Stimulated activated CD4-positive, alpha-beta T cell treated with anti-CD3 and anti-CD28 coated beads, Interleukin-1b, Interleukin-23, amount 100 ng/mL, for 24 hours (primary cell): ENCODE data around the gene PEX10.

Experiments used
- DNase-seq, 4 experiments: peaks; one replicate each; pipeline ENCODE4 v3.0.0-alpha.2; 2020; ENCODE audit warnings: low read depth in 4 of 4, low spot score in 1 of 4

The PEX10 gene

GRCh38 chr1:2405588-2406295, 6.6 kb downstream of the PEX10 start:
- no peak for DNase-seq

DNA sequence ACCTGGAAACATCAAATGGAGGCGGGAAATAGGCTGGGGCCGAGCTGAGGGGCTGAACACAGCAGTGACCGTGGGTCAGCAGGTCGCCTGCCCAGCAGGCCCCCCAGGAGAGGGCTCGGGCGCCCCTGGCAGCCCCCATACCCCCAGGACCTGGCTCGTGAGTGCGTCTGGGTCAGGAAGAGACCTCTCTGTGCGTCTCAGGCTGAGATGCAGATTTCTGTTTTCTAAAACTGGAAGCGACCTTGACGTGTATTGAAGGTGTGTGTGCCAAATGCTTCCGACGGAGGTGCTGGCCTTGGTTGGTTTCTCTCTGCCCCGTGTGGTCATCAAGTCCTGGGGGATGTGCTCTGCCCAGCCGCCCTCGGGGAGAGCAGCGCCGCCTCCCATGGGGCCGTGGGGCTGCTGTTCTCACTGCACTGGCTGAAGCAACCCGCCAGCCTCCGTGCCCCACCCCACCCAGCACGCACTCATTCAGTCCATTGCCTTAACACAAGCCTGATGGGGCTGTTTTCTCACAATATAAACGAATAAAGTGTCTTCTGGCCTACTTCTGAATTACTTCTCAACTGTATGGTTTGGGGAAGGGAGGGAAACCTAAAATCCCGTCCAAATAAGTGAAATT, 7.4 kb downstream of the PEX10 start:
- no peak for DNase-seq

DNA sequence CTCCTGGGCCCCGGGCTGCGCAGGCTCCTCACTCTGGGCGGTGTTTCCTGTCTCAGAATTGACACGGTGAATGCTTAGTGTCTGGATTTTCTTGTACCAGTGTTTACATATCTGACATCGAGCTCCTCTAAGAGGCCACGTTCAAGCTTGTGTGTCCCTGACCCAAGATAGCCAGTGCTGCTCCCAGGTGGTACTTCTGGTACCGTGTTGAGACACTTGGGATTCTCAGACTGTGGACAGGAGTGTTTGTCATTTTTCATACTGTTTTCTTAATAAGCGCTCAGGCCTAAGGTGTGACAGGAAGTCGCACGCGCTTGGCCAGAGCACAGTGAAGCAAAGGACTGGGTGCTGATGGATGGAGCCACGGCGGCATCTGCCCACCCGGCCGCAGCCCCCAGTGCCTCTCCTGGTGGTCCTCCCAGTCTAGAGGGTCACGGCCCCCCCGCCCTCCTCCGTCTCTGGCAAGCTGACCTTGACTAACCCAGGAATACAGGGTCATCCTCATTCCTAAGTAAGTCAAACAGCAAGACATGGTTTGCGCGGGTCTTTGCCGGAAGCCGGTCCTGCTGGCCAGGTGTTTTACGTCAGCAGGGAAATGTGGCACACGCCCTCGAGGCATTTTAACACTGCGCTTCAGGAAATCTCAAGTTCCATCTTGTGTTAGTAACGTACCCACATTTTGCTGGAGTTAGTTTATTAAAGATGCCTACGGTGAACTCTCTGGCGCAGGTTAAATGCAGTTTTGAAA, 8.0 kb downstream of the PEX10 start:
- DNase-seq, result no peak

GRCh38 chr1:2403273-2403672, 9.1 kb downstream of the PEX10 start:
- DNase-seq, result no peak

GRCh38 chr1:2402420-2402819, 9.9 kb downstream of the PEX10 start:
- no peak for DNase-seq

DNA sequence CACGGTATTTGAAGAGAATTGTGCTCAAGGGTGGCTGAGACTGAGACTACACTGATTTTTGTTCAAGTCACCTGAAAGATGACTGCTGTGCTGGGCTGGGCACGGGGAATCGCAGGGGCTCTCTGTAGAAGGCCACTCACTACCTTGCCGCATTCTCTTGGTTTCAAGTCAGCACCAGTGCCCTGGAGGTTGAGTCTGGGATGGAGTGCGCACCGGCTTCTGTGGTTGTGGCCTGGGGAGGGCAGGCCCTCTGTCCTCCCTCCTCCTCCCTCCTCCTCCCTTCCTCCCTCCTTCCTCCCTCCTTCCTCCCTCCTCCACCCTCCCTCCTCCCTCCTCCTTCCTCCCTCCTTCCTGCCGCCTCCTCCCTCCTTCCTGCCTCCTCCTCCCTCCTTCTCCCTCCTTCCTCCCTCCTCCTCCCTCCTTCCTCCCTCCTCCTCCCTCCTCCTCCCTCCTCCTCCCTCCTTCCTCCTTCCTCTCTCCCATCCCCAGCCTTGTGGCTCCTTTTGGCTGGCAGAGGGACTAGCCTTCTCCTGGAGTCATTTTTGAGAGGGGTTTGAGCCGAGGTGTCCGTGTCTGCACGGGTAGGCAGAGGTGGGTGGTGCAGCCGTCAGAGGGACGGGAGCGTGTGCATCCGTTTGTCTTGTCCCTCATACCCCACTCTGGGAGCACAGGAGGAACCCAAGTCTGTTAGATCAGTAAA, 11.3 kb downstream of the PEX10 start:
- DNase-seq, result no peak

DNA sequence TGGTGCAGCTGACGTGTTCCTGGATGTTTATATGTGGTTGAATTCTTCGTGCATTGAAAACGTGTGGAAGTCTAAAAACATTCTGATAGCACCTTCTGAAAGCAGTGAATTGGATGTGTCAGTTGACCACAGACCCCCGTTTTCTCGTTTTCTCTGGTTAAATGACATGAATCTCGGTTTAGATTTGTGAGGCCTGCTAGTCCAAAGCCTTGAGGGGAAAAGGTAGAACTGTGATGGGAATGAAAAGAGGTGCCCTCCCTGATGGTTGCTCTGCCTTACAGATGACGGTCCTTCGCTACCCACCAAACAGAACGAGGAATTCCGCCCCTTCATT, 11.8 kb downstream of the PEX10 start:
- DNase-seq, result no peak

GRCh38 chr1:2399890-2400575, 12.3 kb downstream of the PEX10 start:
- no peak for DNase-seq

- no peak for DNase-seq
Measured at GRCh38 chr1:2398871-2399270, 13.5 kb downstream of the PEX10 start.

DNA sequence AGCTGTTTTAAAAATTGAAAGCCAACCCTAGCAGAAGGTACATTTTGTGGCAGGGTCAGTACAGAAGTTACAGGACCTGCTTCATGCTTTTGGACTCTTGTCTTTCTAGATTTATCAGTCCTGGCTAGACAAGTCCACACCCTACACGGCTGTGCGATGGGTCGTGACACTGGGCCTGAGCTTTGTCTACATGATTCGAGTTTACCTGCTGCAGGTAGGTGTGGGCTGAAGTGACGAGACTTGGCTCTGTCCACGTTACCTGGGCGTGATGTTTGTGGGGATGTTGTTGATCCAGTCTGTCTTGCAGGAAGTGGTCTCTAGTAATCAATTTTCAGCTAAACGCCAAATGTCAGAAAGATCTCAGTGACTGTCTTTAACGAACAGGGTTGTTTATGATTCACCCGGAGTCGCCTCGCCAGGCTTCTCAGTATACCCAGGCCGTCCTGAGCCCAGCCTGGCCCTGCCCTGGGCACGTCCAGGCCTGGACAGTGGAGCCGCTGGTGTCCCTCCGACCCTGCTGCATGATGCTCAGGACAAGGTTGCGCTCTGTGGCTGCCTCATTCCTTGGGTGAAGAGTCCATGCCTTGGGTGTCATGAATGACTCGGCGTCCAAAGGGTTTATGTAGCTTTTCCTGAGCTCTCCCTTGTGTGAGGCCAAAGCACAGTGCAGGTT, 15.2 kb downstream of the PEX10 start:
- no peak for DNase-seq

GRCh38 chr1:2396476-2396875, 15.9 kb downstream of the PEX10 start:
- DNase-seq, result no peak

DNA sequence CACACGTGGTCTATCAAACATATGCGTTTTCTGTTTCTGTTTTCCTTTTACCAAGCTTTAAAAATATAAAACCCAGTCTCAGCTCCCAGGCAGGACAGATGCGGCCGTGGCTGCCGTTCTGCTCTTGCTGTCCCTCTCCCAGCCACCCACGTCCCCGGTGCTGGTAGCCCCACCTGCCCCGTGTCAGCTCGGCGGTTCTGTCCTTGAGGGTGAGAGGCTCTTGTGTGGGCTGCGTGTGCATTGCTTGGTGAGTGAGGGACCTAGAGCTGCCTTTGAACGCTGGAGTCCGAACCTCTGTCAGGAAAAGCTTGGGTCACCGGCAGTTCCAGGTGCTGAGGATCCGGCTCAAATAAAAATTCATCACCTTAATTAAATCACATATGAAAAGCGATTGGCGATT, 16.3 kb downstream of the PEX10 start:
- no peak for DNase-seq

GRCh38 chr1:2395245-2395644, 17.1 kb downstream of the PEX10 start:
- DNase-seq, result no peak

- no peak for DNase-seq
Measured at GRCh38 chr1:2394761-2395160, 17.6 kb downstream of the PEX10 start.

- no peak for DNase-seq
Measured at GRCh38 chr1:2394220-2394619, 18.1 kb downstream of the PEX10 start.

- DNase-seq, result no peak
Measured at GRCh38 chr1:2393471-2393877, 18.9 kb downstream of the PEX10 start.

GRCh38 chr1:2392686-2393085, 19.7 kb downstream of the PEX10 start:
- no peak for DNase-seq

DNA sequence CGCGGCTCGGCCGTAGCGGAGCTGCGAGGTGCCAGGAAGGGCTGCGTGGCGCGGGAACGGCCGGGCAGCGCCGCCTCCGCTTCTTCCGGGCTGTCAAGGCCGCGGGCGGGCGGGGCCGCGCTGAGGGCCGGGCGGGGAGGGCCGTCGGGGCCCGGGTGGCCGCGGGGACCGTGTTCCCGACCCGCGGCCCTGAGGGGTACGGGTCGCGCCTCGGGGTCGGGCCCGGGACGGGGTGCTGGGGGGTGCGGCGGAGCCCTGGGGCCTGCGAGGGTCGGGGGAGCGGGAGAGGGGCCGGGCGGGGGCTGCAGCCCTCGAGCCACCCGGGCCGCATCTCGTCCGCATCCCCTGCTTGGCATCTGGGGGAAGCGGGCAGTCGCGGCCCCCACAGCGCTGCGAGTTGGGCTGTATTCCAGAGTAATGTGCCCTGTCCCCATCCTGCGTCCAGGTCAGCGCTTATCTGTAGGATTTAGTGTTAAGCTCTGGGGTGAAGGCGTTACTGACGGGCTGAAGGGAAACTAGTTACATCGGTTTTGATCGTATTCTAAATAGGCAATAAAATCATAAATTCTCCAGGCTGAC, 20.3 kb downstream of the PEX10 start:
- DNase-seq, result no peak

DNA sequence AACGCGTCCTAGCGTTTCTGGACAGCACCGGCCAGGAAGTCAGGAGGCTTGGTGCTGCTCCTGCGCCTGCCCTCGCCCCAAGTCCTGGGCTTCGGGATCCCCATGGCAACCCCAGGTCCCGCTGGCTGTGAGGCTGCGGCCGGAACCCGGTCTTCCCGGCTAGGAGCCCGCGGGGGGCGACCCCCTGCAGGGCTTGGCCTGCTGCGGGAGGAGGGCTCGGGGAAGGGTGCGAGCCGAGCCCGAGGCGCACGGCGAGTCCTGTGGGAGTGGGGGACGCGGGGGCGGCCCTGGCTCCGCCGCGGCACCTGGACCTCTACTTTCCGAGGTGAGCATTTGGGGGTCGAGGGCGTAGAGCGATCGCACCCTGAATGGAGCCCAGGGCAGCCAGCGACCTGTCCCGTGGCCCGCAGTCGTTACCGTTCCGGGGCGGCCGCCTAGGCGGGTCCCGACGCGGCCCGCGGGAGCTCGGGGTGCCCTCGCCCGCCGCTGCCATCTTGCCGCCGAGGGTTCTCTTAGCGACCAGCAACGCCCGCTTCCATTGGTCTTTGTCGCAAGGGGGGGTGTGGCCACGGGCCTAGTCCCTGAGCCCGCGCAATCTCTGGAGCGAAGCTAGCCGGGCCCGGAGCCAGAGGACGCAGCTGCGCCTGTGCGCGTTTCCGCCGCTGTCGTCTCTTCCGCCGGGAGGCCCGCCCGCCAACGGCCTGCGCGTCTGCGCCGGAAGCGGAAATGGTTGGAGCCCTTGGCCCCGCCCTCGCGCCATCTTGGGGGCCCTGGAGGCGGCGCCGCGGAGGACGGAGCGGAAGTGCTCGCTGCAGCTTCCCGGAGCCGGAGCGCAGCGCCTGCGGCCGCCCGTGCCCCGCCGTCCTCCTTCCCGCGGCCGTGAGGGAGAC, 21.1 kb downstream of the PEX10 start, which contains the start of the genes MORN1 and RER1:
MORN1 (minus strand) TSS at position 514 of the 890 bp plus-strand sequence; CDS start at position 493, 21 bp downstream.
RER1 (plus strand) TSS at position 801 of the 890 bp plus-strand sequence. CDS start 3,950 bp downstream, outside the sequence.
- DNase-seq, result peak; percentile 95 to 99 (median 96)
